Loucy (cell line): ENCODE data around the gene NONO.
A peak's percentile ranks its signal among the peaks of the same experiment; 100 is the strongest.

Experiments used
- H2AFZ ChIP-seq: fragments of 200-600 bp; sonication (generic); 2 replicates; pipeline ENCODE4 v1.6.0; 2016; ENCODE audit warnings: antibody characterized with exemption, mild to moderate bottlenecking, low read length, moderate library complexity
- H3F3A ChIP-seq: fragments of 200-600 bp; 2 replicates; pipeline ENCODE4 v1.6.0; 2016; ENCODE audit warnings: antibody characterized with exemption, low read depth, mild to moderate bottlenecking
- H3K27me3 ChIP-seq: fragments of 200-600 bp; sonication (generic); 2 replicates; pipeline ENCODE4 v1.6.1; 2014; ENCODE audit warnings: low read length, mild to moderate bottlenecking; ENCODE audit not compliant: insufficient read depth, poor library complexity, severe bottlenecking
- H3K36me3 ChIP-seq: fragments of 200-600 bp; sonication (generic); 2 replicates; pipeline ENCODE4 v1.6.1; 2016; ENCODE audit warnings: low read length; ENCODE audit not compliant: insufficient read depth
- H3K4me1 ChIP-seq: fragments of 200-600 bp; sonication (generic); 2 replicates; pipeline ENCODE4 v1.5.1; 2014; ENCODE audit warnings: low read length, mild to moderate bottlenecking; ENCODE audit not compliant: insufficient read depth, poor library complexity, severe bottlenecking
- H3K4me2 ChIP-seq: fragments of 200-600 bp; sonication (generic); 2 replicates; pipeline ENCODE4 v1.6.0; 2014; ENCODE audit warnings: antibody characterized with exemption, low read length, low read depth, mild to moderate bottlenecking; ENCODE audit not compliant: poor library complexity, severe bottlenecking
- H3K4me3 ChIP-seq: fragments of 200-600 bp; sonication (generic); 2 replicates; pipeline ENCODE4 v1.5.1; 2014; ENCODE audit warnings: low read length, mild to moderate bottlenecking, mixed read lengths; ENCODE audit not compliant: poor library complexity, severe bottlenecking
- H3K79me2 ChIP-seq: fragments of 200-600 bp; sonication (generic); 2 replicates; pipeline ENCODE4 v1.6.1; 2014; ENCODE audit warnings: low read length; ENCODE audit not compliant: insufficient read depth
- H3K9ac ChIP-seq: fragments of 200-600 bp; sonication (generic); 2 replicates; pipeline ENCODE4 v1.6.0; 2014; ENCODE audit warnings: mild to moderate bottlenecking, low read depth, low read length, moderate library complexity; ENCODE audit not compliant: poor library complexity, severe bottlenecking
- H3K9me2 ChIP-seq: fragments of 200-600 bp; sonication (generic); replicated peaks from 2 replicates; pipeline ENCODE4 v1.6.1; 2016; ENCODE audit warnings: low read depth, low read length, mixed read lengths
- H3K9me3 ChIP-seq: fragments of 200-600 bp; sonication (generic); 2 replicates; pipeline ENCODE4 v1.6.1; 2014; ENCODE audit warnings: mild to moderate bottlenecking, antibody characterized with exemption, low read length, low read depth; ENCODE audit not compliant: insufficient read depth
- H4K20me1 ChIP-seq: fragments of 200-600 bp; sonication (generic); 2 replicates; pipeline ENCODE4 v1.6.0; 2014; ENCODE audit warnings: antibody characterized with exemption, low read length, mild to moderate bottlenecking; ENCODE audit not compliant: insufficient read depth, poor library complexity, severe bottlenecking
- CTCF ChIP-seq: fragments of 200-600 bp; sonication (generic); conservative IDR thresholded peaks from 2 replicates; pipeline ENCODE4 v1.5.1; 2014; ENCODE audit warnings: mild to moderate bottlenecking, antibody characterized with exemption, low read length
- EZH2phosphoT487 ChIP-seq: fragments of 200-600 bp; IDR thresholded peaks from 2 replicates; pipeline ENCODE4 v1.6.1; 2018; ENCODE audit warnings: antibody characterized with exemption, mild to moderate bottlenecking, moderate library complexity, borderline replicate concordance

NONO gene

GRCh38 chrX:71245159-71245558, 38.3 kb upstream of the NONO start:
- no peaks in the 10 kb centered on the region for H3K27me3 ChIP-seq
- TF ChIP-seq EZH2phosphoT487, result no peak
- TF ChIP-seq CTCF, result no peak
- peaks cover 91% of the 10 kb centered on the region; the same call in 1 of the 2 replicates for H3K36me3 ChIP-seq
- H2AFZ ChIP-seq, result no peak overlapping the region
- H3K9ac ChIP-seq, result no peak overlapping the region
- H3K9me3 ChIP-seq, result no peaks in the 10 kb centered on the region
- H3K9me2 ChIP-seq, result no peaks in the 10 kb centered on the region
- H3K4me2 ChIP-seq, result no peak overlapping the region
- H3F3A ChIP-seq, result no peaks in the 10 kb centered on the region
- peaks cover 2% of the 10 kb centered on the region for H4K20me1 ChIP-seq
- no peaks in the 10 kb centered on the region for H3K4me1 ChIP-seq
- no peaks in the 10 kb centered on the region; the same call in 1 of the 2 replicates for H3K79me2 ChIP-seq
- H3K4me3 ChIP-seq, result no peak overlapping the region

GRCh38 chrX:71250841-71251240, 32.6 kb upstream of the NONO start:
- peaks cover 42% of the 10 kb centered on the region for H3K79me2 ChIP-seq
- no peaks in the 10 kb centered on the region for H3K27me3 ChIP-seq
- H4K20me1 ChIP-seq, result peaks cover 16% of the 10 kb centered on the region
- H3F3A ChIP-seq, result no peaks in the 10 kb centered on the region
- no peak overlapping the region for H2AFZ ChIP-seq
- H3K4me1 ChIP-seq, result peaks cover 16% of the 10 kb centered on the region
- TF ChIP-seq CTCF (no peak), EZH2phosphoT487 (no peak)
- H3K9me2 ChIP-seq, result no peaks in the 10 kb centered on the region
- no peaks in the 10 kb centered on the region for H3K9me3 ChIP-seq
- H3K36me3 ChIP-seq, result peaks cover 39% of the 10 kb centered on the region; the same call in 1 of the 2 replicates
- no peak overlapping the region for H3K9ac ChIP-seq
- peak overlapping the region; percentile 98 for H3K4me2 ChIP-seq
- no peak overlapping the region for H3K4me3 ChIP-seq

- TF ChIP-seq CTCF (no peak), EZH2phosphoT487 (no peak)
- Histone ChIP-seq H3K36me3 (peaks cover 33% of the 10 kb centered on the region; the same call in 1 of the 2 replicates), H3K4me2 (peak overlapping the region; percentile 98), H3K27me3 (no peaks in the 10 kb centered on the region), H3K79me2 (peaks cover 42% of the 10 kb centered on the region), H3K9me3 (no peaks in the 10 kb centered on the region), H3F3A (no peaks in the 10 kb centered on the region), H3K9me2 (no peaks in the 10 kb centered on the region), H3K9ac (peak overlapping the region; percentile 99), H2AFZ (no peak overlapping the region), H3K4me1 (peaks cover 21% of the 10 kb centered on the region), H3K4me3 (peak overlapping the region; percentile 91), H4K20me1 (peaks cover 16% of the 10 kb centered on the region)
Observed at GRCh38 chrX:71251466-71251973, 31.9 kb upstream of the NONO start.
